Measurements from ENCODE around the gene PHF14. TPM values are rescaled to one million over a fixed set of nuclear protein-coding genes. Genes with fewer than 3 reads are reported as not detected.

PHF14 gene
- total RNA-seq, 1 donor from 2014 or later = 43.6 TPM

DNA sequence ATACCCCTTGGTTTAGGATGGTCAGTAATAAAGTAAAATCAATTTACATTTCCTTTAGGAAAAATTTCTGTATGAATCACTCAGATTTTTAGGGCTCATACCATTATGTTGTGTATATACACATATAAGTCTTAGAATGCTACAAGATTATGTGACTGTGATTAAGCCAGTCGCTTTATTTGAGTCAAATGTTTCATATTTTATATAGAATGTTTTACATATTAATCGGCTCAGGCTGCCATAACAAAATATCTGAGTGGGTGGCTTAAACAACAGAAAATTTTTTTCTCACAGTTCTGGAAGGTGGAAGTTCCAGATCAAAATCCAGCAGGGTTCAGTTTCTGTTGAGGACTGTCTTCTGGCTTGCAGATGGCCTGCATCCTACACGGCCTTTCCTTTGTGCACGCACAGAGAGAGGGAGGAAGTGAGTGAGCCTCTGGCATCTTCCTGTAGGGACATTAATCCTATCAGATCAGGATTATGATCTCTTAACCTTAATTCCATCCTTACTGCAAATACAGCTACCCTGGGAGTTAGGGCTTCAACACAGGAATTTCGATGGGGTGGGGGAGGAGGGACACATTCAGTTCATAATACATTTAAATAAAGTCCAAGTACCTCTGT lies 198.0 kb downstream of the PHF14 start:
- no peak for DNase-seq (ENCODE audit: low read depth)

DNA sequence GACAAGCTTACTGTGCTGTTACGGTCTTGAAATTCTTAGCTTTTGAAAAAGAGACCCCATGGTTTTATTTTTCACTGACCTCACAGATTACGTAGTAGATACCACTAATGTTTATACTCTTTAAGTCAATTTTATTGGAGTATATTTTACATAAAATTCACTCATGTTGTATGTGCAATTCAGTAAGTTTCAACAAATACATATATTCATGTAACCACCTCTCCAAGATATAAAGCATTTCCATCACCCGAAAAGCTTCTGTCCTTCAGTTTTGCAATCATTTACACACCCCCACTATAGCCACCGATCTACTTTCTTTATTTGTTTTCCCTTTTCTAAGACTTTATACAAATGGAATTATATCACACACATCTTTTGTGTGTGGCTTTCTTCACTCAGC lies 199.2 kb downstream of the PHF14 start:
- DNase-seq (ENCODE audit: low read depth) = no peak

DNA sequence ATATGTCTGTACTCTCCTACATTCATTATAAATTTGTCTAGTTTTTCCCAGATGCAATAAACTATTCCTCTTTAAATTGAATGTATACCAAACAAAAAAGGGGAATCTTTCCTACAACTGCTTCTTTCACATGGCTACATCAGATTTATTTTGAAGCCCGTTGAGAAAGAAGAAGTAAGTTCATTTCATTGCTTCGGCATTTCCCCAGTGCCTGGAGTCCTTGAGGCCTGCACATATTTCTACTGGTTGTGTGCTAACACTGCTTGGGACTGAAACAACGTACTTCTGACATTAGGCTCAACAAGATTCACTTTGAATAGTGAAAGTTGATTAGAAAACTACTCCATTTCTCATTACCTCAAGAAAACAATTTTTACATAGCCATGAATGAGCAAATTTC lies 201.7 kb downstream of the PHF14 start:
- no peak for DNase-seq (ENCODE audit: low read depth)

DNA sequence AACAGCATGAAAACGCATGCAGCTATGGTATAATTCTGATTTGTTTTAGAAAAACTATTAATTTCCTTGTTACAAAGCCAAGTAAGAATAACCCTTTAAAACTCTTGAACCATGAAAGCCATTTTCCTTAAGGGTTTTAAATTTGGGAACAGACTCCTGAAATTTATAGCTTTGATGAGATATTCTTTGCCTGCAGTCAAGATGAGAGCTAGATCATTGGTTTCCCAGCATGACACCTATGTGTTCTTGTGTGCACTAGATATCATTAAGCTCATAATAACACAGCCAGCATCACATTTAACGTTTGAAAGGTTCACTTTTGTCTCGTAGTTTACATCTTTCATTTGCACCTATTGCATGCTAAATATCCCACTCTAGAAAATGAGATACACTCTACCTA lies 202.2 kb downstream of the PHF14 start:
- DNase-seq (ENCODE audit: low read depth) = no peak

DNA sequence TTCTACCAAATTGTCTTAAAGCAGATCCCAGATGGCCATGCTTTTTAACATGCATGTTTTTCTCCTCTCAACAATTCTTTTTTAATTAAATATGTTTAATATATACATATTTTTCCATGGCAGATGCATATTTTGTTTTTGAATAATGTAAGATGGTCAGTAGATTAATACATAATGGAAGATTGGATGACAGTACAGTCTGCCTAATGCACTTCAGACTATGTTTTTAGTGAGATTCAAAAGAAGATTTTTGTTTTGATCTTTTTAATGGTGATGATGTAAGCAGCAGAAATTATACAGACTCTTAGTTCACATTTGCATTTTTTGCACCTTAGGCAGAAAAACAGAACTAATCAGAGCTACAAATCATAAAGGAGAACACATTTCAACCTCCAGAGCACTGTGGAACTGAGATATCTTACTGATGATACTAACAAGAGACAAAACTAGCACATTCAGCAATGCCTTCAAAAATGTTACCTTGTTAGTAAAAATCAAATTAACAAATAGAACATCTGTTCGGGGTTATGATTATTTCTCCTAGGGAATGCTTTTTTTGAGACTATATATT lies 203.4 kb downstream of the PHF14 start:
- no peak for DNase-seq (ENCODE audit: low read depth)

DNA sequence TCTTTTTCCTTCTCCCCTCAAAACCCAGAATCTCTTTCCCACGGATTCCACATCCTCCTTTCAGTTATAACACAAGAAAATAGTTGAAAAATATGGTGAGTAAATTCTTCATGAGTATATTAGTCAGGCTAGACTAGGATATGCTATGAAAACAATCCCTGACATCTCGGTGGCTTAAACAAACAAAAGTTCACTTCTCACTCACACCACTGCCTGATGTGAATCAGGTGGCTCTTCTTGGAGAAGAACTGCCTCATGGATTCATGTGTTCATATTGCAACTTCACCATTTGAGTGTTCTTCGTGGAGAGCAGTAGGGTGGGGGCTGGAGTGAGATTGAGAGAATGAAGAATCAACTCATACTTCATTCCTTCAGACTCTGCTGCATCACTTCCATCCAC lies 204.1 kb downstream of the PHF14 start:
- peak; percentile 17 for DNase-seq (ENCODE audit: low read depth)

DNA sequence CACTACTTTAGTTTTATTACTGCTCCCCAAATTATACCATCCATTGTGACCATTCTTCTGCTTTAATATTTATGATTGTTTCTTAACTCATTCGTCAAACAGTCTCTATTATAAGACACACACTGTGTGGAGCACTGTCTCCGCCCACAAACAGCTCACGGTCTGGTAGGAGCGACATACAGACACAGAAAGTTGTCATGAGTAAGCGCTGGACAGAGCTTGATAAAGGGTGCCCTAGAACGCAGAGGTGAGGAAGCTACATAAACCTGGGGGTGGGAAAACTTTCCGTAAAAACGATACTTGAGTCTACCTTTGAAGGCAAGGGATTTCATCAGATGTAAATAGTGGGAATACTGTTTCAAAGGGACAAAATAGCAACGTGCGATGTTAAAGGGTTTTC lies 207.9 kb downstream of the PHF14 start:
- no peak for DNase-seq (ENCODE audit: low read depth)

DNA sequence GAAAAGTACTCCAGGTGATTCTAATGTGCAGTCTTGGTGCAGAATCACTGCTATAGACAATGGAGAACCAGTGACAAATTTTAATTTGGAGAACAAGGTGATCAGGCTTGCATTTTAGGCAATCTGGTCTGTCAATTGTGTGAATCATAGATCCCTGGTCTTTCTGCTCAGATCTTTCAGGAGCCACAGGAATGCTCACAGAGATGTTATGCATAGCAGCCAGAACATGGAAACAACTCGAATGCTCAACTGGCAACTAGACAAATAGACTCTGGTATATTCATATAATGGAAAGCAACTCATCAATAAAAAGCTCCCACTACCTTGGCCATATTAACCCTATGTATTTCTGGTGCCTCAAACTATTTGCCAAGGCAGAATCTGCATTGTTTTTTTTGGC lies 209.1 kb downstream of the PHF14 start:
- DNase-seq (ENCODE audit: low read depth) = no peak

DNA sequence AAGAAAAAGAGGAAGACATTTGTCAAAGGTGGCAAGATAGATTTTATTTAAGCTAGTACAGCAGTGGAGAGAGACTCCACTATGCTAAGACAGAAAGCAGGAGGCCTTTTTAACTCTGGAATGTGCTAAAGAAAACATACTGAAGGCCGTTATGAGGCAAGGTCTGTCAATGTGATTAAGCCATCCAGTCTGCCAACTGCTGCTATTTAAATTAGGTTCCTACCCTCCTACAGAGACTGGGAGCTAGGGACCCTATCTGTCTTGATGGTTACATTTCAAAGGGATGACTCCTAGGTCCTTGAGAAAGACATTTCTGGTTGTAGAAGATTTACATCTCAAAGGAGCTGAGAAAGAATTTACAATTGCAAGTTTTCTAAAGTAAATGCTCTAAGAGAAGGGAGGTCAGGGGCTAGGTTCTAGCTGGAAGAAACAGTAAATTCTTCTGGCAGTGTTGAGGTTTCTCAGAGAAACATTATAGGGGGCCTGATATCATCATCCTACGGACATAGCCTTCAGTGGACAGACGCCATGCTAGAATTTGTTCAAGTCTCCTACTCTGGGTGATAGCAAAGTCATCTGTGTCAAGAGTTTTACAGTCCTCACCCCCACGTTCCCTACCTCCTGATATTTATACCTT lies 211.6 kb downstream of the PHF14 start:
- no peak for DNase-seq (ENCODE audit: low read depth)

DNA sequence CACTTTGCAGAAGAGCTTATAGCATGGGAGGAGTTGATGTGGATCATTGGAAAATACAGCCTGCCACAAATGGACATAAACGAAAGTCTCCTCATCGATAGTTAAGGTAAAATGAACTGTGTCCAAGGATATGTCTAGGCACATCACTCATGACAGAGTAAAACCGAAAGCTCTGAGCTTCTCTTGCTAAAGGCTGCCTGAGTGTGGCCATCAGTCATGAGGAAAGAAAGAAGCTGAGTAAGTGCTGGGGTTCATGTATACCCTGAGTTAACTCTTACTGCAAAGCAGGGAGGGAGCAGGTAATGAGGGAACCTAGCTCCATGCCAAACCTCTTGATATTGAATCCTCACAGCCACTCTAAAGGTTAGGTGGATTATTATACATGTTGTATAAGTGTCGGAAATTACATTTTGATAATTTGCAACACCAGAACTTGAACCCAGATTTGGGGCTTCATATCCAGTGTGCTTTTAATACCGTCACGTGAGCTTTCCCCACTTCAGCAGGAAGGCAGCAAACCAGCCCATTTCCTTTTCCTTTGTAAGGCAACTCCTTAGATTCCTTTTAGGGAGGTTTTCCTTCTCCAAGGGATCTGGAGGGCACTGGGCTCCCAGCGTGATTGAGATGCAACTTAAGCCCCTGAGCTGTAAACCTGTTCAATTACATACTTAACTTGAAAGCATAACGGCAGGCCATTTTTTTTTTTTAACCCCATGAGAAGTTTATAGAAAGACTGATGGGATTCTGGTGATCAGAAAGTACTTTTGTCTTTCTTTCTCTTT lies 215.0 kb downstream of the PHF14 start:
- no peak for DNase-seq (ENCODE audit: low read depth)

DNA sequence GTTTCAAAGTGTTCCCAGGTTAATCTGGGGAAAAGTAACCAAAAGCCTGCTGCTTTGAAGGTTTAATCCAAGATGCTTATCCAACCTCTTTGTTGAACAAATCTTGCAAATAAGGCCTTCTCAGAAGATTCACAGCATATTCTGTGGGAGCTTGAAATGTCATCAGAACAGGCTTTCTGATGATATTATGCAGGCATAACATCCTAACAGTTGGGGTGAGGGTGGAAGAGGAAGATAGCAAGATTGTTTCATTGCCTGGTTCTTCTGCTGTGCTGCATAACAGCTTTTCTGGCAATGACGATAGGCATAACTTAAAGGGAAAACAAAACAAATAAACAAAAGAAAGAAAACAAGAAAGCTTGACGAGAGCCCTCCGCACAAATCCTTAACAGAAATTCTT lies 217.4 kb downstream of the PHF14 start:
- no peak for DNase-seq (ENCODE audit: low read depth)

DNA sequence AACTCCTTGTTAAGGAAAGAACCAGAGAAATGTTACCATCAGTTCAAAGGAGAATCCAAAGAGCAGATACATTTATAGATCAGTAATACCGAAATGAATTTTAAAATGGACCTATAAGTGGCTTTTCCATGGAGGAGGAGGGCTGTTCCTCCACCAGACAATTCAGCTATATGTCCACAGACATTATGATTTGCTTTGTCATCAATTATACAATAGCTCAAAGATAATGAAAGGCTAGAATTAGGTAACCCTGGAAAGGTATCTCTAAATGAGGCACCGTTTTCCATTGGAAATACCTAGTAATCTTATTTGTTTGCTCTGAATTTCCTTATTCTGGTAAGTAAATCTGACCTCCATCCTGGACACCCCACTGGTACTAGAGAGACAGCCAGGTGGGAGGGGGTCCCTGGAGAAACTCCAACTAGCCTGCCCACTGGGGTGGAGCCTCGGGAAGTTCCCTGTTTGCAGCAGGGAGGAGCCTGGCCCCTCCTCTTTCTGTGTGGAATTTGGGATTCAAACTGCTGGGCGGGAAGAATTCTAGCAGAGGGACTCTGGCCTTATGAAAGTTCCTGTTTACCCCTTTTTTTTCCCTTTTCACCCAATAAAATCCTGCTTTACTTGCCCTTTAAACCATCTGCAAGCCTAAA lies 218.0 kb downstream of the PHF14 start:
- DNase-seq (ENCODE audit: low read depth) = no peak

DNA sequence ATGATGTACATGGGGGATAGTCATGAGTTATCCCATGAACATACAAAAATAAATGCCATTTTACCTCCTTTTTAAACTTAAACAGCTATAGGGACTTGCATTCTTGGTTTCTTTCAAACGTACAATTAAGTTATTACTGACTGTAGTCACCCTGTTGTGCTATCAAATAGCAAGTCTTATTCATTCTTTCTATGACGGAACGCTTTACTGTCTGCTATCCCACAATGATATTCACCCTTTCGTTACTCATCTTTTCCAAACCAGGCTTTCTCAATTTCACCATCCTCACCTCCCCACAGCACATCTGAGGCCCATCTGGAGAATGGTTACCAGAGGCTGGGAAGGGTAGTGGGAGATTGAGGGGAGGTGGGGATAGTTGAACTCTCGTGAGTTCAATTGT lies 218.8 kb downstream of the PHF14 start:
- DNase-seq (ENCODE audit: low read depth) = no peak

DNA sequence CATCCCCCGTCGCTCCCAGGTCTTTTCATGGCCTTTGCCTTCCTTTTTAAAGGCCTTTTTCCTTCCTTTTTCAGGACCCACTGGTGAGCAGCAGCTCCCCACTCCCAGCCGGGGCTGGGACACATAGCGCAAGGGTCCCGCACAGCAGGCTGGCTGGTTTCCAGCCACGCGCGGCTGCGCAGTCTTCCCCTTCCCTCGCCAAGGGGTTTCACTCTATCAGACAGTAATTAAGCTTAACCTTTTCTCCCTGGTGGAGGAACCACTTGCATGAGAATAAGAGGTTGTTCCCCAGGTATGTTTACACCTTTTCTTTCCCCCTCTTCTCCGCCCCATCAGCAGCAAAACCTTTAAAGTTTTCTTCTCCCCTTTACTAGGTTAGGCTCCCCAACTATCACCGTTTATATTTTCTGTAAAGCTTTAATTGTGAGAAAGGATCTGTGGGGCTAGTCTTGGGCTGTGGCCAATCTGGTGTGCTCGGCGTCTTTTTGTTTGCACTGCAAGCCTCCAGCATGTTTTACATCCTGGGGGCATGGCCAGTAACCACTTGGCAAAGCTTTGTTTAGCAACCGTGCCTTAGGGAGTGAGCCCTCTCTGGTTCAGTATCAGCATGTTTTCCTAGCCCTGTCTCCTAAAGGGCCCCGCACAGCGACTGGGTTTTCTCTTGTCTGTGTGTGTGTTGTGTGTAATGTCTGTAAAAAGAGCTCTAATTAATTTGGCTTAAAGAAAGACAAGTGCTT lies 219.6 kb downstream of the PHF14 start:
- DNase-seq (ENCODE audit: low read depth) = peak; percentile 32

DNA sequence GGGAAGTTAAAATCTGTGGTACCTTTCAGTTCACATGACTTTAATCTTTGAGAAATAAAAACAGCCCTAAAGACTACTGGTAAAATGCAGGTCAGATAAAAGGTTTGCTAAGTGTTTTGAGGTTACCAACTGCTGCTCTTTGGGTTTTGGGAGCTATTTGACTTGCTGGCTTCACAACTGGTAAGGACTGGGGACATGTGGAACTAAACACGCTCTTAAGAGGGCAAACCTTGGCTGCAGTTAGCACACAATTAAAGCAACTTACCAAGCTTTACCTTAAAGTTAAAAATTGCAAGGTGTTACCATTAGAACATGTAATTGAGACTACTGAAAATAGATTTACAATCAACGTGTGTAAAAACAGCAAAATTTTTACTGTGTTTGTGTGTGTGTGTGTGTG lies 220.2 kb downstream of the PHF14 start:
- no peak for DNase-seq (ENCODE audit: low read depth)

DNA sequence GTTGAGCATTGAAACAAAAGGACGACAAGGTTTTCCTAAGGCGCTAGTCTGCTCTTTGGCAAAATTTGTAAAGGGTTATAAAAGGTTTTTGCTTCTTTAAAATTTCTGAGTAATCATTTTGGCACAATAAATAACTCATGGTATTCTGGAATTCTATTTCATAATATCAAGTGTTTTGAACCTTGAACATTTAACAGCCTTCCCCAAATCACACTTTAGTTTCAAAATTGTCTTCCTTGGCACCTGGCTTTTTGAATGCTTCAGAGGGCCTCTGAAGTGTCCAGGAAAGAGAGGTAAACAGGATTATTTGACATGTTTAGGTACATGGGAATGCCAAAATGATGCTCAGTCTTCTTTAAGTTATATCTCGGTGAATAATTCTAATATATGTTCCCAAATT lies 220.8 kb downstream of the PHF14 start:
- DNase-seq (ENCODE audit: low read depth) = no peak

DNA sequence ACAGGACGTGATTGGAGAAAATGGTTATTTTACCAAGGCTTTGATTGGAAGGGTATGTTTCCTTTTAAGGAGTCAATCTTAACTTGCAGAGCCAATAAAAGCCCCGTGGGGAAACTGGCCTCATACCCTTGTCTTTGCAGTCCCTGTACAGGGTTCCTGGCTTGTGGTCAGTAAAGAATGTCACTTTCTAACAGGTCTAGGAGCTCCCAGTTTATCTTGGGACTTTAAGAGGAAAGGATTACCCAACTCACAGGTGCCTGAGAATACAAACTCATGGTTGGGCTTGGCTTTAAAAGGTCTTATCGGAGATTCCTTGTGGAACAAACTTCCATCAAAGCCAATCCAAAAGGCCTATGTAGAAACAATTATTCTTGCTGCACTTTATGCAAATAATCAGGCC lies 221.8 kb downstream of the PHF14 start:
- no peak for DNase-seq (ENCODE audit: low read depth)

DNA sequence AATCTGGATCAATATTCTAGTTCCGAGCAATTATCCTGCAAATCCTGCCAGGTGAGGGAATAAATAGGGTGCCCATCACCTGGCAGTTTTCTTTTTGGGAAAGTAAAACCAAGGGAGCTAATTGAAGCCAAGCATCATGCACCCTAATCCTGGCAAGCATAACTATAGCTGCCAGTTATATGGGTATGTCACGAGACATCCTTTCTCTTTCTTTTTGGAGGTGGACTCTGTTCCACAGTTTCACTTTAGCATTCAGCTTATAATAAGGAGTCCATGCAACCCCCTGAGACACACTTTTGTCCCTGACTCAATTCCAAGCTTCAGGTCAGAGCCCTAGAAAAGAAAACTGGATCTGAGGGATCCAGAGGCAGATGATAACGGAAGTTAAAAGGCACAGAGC lies 222.5 kb downstream of the PHF14 start:
- DNase-seq (ENCODE audit: low read depth) = no peak

DNA sequence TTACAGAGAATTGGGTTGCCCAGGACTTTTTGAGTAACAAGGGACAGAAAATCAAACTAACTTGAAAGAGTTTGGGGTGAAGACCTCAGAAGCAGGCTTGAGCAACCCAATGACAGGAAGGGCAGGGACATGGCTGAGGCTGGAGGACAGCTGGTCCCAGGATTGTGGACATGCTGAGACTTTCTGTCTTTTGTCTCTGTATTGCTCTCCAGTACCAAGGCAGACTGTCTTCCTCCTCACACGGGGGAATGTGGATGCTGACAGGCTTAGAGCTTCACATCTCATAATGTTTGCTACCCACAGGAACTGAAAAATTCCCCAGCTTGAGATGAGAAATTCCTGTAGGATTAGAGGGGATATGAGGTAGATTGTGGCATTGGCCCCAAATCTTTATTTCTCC lies 229.6 kb downstream of the PHF14 start:
- no peak for DNase-seq (ENCODE audit: low read depth)

DNA sequence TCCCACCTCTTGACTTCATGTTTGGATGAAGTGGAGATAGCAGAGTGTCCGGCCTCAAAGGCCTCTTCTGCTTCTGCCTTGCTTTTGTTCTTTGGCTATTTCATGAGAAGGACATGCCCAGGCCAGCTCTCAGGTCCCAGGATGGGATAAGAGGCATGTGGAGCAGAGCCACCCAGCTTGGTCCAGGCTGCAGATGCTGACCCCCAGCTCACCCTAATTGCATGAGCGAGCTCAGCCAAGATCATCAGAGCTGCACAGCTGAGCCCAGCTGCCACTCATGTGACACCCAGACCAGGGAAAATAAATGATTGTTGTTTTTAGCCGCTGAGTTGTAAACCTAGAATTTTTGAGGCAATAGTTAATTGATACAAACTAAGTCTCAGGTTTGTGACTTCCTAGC lies 230.0 kb downstream of the PHF14 start:
- no peak for DNase-seq (ENCODE audit: low read depth)

DNA sequence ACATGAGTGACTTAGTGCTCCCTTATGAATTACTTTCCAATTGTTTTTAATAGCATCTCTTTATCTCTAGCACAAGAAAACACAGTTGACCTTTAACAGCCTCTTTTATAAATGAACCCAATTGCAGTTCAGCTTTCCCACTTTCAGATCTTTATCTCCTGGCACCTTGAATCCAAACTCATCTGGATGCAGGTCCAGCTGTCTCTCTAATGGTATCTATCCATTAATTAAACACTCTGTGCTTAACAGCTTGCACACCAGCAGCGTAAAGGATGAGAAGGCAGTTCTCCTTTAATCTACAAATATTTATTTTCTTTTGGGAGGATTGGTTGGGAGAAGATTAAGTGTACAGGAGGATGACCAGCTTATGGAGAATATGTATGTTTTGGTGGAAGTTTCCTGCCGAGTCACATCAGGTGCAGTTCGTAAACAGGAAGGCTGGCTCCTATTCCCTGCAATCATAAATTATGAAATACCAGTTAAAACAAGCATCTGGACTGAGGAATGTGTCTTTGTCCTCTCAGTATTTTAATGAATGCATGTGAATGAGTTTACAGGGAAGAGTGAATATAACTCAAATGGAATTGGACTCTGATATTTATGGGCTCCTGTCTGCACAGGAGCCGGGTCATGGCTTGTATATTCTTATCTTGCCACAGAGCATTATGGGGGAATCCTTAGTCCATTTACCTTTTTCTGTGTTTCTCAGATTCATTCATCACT lies 232.7 kb downstream of the PHF14 start:
- no peak for DNase-seq (ENCODE audit: low read depth)
